Upper lobe of left lung (tissue), 4 donors: Measurements from ENCODE around the gene CUBN.

Experiments used
- CTCF ChIP-seq, 6 experiments: fragments of 450-650 bp in 4 of 6; fragments of 200-600 bp in 2 of 6; sonication (generic) in 2 of 6; IDR thresholded peaks; one replicate each; pipeline ENCODE4 v1.5.1; 2016 to 2019; ENCODE audit warnings: antibody characterized with exemption in 6 of 6
- POLR2A ChIP-seq, 4 donors: fragments of 450-650 bp; IDR thresholded peaks; one replicate each; pipeline ENCODE4 v1.5.1; 2016 to 2017; ENCODE audit warnings: antibody characterized with exemption in 4 of 4, mild to moderate bottlenecking in 2 of 4

- TF ChIP-seq CTCF (IDR thresholded peaks at IDR 0.05) (peak in 3 of 6 experiments; percentile 12 to 25 (median 15)), POLR2A (IDR thresholded peaks at IDR 0.05) (no peak)
These were observed 276.4 kb downstream of the CUBN start for GRCh38 chr10:16853201-16853600.
